Measurements from ENCODE around the gene CR1. TPM values are rescaled to one million over a fixed set of nuclear protein-coding genes. Genes with fewer than 3 reads are reported as not detected.
A peak's percentile ranks its signal among the peaks of the same experiment; 100 is the strongest.
"Not testable (repeated sequence)": the region's sequence is repeated elsewhere in the genome, so short reads cannot be mapped to it uniquely, and the experiment has no call there.

The CR1 gene
- total RNA-seq, 1 donor from 2014 or later = 1.0 TPM

DNA sequence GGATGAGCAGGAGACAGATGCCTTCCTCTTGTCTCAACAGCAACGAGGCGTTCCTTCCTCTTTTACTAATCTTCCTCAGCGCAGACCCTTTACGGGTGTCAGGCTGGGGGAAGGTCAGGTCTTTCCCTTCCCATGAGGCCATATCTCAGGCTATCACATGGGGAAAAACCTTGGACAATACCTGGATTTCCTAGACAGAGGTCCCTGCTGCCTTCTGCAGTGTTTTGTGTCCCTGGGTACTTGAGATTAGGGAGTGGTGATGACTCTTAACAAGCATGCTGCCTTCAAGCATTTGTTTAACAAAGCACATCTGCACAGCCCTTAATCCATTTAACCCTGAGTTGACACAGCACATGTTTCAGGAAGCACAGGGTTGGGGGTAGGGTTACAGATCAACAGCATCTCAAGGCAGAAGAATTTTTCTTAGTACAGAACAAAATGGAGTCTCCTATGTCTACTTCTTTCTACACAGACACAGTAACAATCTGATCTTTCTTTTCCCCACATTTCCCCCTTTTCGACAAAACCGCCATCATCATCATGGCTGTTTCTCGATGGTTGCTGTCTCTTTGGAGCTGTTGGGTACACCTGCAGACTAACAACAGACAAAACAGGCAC, 139.7 kb downstream of the CR1 start:
- not testable (repeated sequence) for ATAC-seq

DNA sequence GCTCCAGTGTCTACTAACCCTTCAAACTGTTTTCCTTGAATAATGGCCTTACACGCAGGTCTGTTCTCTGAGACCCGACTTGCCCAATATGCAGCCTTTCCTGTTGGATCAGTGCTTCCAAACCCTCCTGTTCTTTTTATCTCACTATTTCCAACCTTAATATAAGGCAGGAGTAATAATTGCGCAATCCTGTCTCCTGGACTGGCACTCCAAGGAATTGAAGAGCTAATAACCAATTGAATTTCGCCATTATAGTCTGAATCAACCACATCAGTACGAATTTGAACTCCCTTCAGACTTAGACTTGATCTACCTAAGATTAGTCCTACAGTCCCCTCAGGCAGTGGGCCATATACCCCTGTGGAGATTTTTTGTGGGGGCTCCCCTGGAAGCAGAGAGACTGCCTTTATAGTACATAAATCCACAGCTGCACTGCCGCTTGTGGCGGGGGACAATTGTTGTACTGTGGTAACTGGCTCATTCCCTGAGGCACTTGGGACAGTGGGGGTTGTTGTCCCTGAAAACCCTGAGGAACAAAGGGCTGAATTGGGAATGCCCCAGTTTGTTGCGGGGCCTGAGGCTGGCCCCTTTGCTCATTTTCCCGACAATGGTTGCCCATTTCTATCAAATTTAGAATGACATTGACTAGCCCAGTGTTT, 142.7 kb downstream of the CR1 start:
- DNase-seq (ENCODE audit: low spot score); ATAC-seq: not testable (repeated sequence)

More for the DNA sequence above, 139.7 kb downstream of the CR1 start:
- not testable (repeated sequence) for DNase-seq (ENCODE audit: low spot score)

DNA sequence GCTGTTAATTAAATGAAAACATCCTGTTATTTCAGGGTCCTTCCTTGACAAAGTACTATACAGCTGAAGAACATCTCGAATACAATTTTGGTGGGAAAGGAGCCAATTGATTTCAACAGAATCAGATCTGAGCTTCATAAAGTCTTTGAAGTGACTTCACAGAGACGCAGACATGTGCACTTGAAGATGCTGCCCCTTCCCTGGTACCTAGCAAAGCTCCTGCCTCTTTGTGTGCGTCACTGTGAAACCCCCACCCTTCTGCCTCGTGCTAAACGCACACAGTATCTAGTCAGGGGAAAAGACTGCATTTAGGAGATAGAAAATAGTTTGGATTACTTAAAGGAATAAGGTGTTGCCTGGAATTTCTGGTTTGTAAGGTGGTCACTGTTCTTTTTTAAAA, 143.4 kb downstream of the CR1 start:
- not testable (repeated sequence) for DNase-seq (ENCODE audit: low spot score); ATAC-seq

DNA sequence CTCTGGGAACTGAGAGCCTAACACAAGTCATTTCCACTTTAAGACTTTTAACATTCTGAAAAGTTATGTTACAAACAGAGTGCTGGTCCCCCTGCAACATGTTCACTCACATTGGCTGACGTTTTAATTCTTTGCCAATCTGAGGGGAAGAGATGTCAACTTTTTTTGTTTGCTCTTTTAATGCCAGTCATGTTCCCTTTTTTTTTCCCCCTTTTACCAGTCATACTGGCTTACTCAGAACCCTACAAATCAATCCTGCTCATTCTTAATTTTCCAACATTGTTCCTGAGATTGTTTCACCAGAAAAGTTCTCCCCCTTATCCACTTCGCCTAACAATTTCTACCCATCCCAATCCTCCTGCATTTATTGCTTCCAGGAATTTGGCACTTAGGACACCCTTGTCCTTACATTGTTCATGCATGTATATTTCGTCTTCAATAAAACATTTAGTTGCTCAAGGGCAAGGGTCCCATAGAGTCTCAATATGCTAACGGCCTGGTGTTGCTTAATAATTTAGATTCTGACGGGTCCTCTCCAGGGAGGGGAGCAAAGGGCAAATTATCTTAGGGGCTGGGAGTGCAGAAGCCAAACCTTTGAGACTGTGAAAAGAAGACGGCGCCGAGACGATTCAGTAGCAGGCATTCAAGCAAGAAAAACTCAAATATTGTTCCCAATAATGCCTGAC, 148.4 kb downstream of the CR1 start:
- DNase-seq (ENCODE audit: low spot score) (no peak), ATAC-seq (no peak)

DNA sequence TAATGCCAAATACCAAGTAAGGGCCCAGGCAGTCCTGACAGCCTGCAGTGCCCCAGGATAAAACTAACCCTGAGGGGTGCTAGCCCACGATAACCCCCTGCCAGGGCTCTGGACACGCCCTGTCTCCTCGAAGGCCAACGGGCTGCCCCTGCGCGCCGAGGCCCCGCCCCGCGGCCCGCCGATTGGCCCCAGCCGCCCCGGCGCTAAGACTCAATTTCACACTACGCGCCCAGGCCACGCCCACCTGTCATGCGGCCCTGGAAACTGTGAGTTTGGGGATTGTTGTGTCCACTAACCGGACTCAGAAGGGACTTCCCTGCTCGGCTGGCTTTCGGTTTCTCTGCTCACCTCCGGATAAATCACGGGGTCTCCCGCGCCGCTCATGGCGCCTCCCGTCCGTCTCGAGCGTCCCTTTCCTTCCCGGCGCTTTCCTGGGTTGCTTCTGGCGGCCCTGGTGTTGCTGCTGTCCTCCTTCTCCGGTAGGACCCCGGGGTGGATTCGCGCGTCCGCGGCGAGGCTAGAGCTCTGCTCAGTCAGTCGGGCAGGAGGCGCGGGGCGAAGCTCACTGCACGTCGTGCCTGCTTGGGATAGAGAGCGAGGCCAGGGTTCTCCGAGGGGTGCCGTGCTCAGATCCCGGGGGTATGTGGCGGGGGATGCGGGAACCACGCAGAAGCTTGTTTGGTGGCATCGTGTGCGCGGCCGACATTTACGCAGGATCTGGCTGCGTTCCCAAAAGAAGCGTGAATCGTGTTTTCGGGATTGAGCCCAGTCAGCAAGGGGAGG, 149.1 kb downstream of the CR1 start, which contains the start of gene CR1L:
Gene CR1L, plus strand, starts transcription at position 282 of the 783 bp plus-strand sequence. Its CDS starts 101 bp downstream, at position 383.
- peak; percentile 68 for DNase-seq (ENCODE audit: low spot score)
- ATAC-seq = peak; percentile 93

DNA sequence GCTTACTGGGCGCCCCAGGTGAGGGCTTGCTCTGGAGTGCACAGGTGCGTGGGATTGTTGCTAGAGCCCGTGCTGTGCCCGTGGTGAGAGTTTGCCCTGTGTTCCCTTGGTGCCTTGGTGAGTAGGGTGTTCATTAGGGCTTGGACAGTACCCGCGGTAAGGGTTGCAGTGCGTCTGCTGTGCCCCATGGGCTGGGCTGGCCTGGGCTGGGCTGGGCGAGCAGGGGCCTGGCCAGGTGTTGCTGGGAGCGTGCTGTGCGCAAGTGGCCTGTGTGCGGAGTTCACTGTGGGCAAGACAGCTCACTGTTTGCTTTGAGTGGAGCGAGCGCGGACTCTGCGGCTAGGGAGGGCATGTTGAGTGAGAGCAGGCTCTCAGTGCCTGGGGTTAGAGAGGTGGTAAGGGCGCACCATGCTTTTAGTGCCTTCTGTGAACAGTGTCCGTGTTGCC, 149.7 kb downstream of the CR1 start:
- peak; percentile 30 for ATAC-seq
- DNase-seq (ENCODE audit: low spot score) = no peak

DNA sequence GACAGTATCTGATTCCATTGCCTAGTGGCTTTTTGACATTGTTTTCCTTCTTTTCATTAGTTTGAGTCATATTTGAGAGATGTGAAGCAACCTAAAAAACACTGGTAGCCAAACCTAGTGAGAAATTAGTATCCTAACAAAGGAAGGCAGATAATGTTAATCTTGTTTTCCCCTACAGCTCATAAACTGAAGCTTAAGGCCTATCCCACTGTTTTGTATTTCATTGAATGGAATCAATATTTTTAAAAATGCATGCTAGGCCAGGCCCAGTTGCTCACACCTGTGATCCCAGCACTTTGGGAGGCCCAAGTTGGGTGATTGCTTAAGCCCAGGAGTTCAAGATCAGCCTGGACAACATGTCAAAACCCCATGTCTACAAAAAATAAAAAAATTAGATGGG, 150.2 kb downstream of the CR1 start:
- no peak for ATAC-seq
- no peak for DNase-seq (ENCODE audit: low spot score)

DNA sequence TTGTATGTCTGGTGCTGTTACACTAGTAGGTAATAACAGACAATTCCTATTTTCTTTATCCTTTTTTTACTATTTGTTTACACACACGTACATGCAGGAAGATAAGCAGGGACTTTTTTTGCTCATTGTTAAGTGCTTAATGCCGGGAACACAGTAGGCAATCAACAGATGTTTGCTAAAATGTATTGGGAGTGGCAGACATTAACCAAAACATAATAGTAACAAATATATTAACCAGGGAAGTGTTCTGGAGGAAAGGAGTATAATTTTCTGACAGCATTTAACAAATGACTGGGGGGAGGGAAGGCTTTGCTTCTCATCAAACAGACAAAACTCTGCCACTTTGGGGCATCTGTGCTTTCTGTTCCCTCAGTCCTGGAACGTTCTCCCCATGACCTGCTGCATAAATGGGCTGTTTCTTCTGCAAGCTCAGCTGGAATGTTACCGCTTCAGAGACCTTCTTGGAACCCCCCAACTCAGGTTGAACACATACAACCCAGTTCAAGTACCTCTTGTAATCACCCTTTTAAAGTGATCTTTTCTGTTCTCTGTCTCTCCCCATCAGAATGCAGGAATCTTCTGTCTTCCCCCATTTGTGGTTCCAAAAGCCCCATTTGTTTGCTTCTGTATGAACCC, 151.1 kb downstream of the CR1 start:
- no peak for ATAC-seq
- DNase-seq (ENCODE audit: low spot score) = no peak

DNA sequence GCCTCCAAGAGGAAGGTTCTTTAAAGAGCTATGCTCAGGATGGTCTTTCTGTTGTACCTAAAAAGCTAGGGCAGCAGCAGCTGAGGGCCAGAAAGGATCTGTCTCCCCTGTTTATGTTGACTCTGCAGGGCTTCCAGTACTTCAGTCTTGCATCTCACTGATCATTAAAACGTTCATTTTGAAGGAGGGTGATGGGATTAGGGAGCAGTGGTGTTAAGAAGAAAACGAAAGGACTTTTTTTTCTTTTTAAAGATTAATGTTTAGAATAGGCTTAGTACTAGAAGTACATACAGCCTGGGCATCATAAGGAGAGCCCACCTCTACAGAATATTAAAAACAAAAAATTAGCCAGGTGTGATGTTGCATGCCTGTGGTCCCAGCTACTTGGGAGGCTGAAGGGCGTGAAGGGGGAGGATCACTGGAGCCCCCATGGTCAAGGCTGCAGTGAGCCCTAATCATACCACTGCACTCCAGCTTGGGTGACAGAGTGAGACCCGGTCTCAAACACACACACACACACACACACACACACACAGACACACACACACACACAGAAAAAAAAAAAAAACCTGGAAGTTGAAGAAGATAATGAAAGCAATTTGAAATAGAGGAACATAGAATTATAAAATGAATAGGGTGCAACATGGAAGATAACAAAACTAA, 151.8 kb downstream of the CR1 start:
- ATAC-seq (no peak), DNase-seq (ENCODE audit: low spot score) (no peak)

DNA sequence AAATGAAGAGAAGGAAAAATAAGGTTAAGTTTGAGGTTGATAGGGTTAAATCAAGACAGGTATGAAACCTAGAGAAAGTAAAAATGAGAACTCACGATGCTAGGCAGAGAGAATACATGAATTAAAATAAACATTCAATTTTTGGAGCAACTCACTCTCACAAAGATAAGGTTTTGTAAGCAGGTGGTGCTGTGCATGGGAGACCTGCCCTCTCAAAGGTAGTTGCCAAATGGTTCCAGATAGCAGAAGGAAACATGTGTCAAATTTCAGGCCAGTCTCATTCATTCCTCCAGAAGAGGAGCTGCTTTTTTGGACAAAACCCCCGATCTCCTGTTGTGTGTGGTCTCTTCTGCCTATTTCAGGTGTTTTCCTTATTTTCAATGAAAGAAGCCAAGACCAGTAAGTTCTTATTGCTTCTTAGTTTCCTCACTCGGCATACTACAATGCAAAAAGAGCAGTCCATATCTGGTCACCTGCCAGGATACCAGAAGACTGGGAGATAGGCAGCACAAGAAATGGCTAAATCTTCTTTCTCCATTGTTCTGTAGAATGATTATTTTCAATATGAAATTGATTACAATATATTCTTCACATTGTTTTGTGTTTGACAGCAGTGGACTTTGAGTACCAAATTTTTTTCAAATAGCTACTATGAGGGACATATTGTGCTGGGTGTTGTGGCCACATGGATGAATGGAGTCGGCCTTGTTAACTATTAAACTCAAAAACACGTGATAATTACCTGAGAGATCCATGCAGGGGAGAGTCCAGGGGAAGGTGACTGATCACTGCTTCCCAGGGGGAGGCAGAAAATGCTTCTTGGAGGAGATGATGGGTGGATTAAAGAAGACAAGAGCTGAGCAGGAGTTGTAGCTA, 152.6 kb downstream of the CR1 start:
- no peak for DNase-seq (ENCODE audit: low spot score)

DNA sequence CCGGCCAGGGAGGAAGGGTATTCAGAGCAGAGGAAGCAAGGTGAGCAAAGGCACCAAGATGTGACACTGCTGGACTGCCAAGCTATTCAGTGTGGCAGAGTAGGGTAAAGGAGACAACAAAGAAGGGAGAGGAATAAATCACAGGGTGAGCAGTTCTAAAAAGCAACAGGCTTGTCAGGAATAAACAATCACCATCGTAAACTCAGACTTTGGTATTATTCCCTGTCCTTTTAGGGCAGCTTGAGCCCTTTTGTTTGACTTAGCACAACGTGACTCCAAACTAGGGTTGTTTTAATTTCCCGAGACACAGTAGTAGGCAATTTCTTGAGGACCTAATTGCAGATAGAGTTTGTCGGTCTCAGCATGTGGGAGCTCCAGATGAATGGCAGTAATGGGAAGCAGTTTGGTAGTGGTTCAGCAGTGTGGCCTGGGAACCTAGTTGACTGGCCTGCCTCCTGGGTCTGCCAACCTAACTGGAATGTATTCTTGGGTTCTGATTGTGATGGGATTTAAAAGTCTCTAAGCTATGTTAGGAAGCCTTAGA, 153.3 kb downstream of the CR1 start:
- no peak for ATAC-seq
- DNase-seq (ENCODE audit: low spot score) = no peak

More for the DNA sequence above, 152.6 kb downstream of the CR1 start:
- no peak for ATAC-seq

DNA sequence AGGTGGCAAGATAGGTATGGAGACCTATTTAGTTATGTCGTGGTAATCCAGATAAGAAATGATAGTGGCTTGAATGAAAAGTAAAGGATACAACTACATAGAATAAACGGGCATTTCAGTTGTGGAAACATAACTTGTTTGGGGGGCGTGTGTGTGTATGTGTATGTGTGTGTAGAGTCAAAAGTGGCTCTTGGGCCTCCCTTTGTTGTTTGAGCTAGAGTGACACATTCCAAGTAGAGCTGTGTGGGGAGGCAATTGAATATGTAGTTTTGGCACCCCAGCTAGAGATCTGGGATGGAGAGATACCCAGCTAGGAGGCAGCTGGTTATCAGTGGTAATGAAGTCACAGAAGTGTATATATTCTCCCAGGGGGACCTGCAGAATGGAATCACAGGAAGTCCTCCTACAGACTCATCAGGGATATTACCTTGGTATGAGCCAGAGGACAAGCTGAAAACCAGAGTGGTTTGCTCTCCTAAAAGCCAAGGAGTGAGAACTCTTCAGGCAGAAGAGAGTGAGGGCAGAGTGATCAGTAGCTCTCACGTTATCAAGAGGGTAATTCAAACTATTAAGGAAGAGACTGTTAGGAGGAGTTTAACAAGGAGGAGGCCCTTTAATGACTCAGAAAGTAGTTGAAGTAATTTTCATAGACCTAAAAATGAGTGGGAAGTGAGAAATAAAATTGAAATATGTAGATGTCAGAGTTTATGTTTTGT, 154.1 kb downstream of the CR1 start:
- ATAC-seq (no peak), DNase-seq (ENCODE audit: low spot score) (no peak)

DNA sequence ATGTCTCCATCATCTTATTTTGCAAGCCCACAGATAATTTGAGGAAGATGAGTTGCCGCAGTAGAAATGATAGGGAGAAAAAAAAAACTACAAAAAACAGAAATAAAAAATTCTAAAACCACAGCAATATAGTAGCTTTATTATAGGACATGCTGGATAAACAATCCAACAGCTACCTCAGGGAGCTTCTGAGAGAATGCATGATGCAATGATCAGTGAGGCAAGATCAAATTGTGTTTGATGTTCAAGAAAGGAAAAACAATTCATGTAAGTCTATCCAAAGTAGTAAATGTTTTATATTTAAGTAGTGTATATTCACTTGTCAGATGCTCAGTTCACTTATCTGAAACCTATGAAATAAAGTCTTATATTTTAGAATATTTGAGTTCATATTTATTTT, 155.6 kb downstream of the CR1 start:
- ATAC-seq = no peak
- DNase-seq (ENCODE audit: low spot score) = no peak

DNA sequence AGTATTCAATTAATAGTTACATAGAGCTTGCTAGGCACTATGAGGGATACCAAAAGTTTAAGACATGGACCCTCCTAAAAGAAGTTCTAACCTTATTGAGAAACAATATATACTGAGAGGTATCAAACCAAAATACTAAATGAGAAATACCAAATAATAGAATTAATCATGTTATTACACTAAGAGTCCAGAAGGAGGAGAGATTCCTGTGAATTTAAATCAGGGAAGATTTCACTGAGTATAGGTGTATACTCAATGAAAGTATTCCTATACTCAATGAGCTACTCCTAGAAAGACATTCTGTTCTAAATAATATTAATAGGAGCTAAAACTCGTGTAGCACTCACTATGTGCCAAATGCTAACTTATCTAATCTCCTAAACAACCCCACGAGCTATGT, 158.4 kb downstream of the CR1 start:
- ATAC-seq = peak; percentile 60
- no peak for DNase-seq (ENCODE audit: low spot score)

DNA sequence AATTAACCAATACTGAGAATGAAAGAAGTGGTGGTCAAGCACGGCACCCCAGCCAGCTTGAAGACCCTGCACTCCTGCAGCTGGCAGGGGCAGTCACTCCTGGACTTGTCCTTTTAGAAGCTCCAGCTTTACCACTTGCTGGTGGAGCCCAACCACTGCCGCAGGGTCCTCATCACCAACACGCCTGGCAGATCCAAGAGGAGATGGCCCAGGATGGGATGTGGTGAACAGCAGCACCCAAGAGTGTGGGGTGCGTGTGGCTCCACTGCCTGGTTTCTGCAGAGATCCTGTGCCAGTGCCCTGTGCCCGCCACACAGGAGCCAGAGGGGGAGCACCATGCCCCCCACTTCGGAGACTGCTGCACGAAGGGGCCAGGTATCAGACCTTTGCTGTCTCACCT, 162.5 kb downstream of the CR1 start:
- ATAC-seq = no peak
- DNase-seq (ENCODE audit: low spot score) = no peak

DNA sequence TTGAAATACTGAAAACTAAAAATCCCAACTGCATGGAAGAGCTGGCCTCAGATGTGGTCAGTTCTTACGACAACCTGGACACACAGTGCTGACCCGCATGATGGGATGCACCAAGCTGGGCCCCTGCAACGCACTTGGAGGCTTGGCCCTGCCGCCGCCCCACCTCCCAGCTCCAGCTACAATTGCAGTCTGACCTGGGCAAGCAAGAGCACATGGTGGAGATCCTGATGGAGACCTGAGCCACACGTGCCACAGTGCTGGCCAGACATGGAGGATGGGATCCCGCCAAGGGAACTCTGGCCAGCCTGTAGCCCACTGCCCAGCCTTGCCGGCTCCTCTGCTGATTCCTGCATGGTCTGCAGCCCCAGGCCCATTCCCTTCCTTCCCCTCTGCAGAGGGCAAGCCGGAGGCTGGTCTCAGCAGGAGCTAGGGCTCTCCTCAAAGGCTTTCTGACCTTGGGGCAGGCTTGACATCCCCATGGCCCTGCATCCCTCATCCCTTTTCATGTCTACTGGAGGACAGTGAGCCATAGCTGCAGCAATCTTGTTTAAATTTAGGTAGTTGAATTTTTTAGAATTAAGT, 163.0 kb downstream of the CR1 start:
- no peak for DNase-seq (ENCODE audit: low spot score)
- no peak for ATAC-seq

DNA sequence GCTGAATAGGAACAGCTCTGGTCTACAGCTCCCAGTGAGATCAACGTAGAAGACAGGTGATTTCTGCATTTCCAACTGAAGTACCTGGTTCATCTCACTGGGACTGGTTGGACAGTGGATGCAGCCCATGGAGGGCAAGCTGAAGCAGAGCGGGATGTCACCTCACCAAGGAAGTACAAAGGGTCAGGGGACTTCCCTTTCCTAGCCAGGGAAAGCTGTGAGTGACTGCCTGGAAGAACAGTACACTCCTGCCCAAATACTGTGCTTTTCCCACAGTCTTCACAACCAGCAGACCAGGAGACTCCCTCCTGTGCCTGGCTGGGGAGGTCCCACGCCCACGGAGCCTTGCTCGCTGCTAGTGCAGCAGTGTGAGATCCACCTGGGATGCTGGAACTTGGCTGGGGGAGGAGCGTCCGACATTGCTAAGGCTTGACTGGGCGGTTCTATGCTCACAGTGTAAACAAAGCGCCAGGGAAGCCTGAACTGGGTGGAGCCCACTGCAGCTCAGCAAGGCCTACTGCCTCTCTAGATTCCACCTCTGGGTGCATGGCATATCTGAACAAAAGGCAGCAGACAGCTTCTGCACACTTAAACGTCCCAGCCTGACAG, 163.7 kb downstream of the CR1 start:
- DNase-seq (ENCODE audit: low spot score) = no peak
- ATAC-seq = no peak

Data from left lobe of liver (tissue), 2 donors.